K562 (cell line): ENCODE measurements around the gene MYB. TPM values are rescaled to one million over a fixed set of nuclear protein-coding genes. Genes with fewer than 3 reads are reported as not detected.

Experiments used
- CBX3 ChIP-seq, 2 experiments: IDR thresholded peaks; 1 replicate in 1 of 2; 2 replicates in 1 of 2; pipeline ENCODE4 v1.6.1; 2012; ENCODE audit warnings: inconsistent platforms in 2 of 2, low read length in 2 of 2, borderline replicate concordance in 1 of 2, control low read depth in 1 of 2
- ESRRA ChIP-seq: fragments of 450-650 bp; IDR thresholded peaks from 2 replicates; pipeline ENCODE4 v1.6.1; 2014; ENCODE audit warnings: low read depth, mild to moderate bottlenecking, moderate library complexity, borderline replicate concordance
- FOXP4 ChIP-seq: sonication (generic); formaldehyde crosslinking; IDR thresholded peaks from 2 replicates; pipeline ENCODE4 v1.8.0; 2022; ENCODE audit warnings: mild to moderate bottlenecking, missing genetic modification reagents, borderline replicate concordance
- PRDM10 ChIP-seq: fragments of 450-650 bp; IDR thresholded peaks from 2 replicates; pipeline ENCODE4 v1.6.1; 2018; ENCODE audit not compliant: partially characterized antibody
- SMAD2 ChIP-seq: fragments of 150-350 bp; IDR thresholded peaks from 2 replicates; pipeline ENCODE4 v1.6.1; 2014; ENCODE audit warnings: low read depth, mild to moderate bottlenecking, low read length
- XRCC3 ChIP-seq: fragments of 450-650 bp; IDR thresholded peaks from 2 replicates; pipeline ENCODE4 v1.6.1; 2017; ENCODE audit warnings: mild to moderate bottlenecking, moderate library complexity
- ZNF324 ChIP-seq: fragments of 250-450 bp; sonication (Bioruptor Pico); IDR thresholded peaks from 2 replicates; pipeline ENCODE4 v1.4.0; 2020; ENCODE audit warnings: mild to moderate bottlenecking
- polyA plus RNA-seq, 8 experiments: library from polyadenylated mRNA; depleted of rRNA in 4 of 8; stranded (reverse) in 5 of 8; unstranded in 3 of 8; fragments of >200 nt; fragmentation: Nextera tagmentation in 2 of 8; fragmentation: Illumina TruSeq in 1 of 8; extraction: Ambion mirVana in 2 of 8; extraction: Trizol in 1 of 8; gene quantifications; 2 replicates each; pipeline versions ENCODE4 v1.2.1 to v1.2.3, GENCODE V29; 2011 to 2014; ENCODE audit warnings: inconsistent platforms in 1 of 8, missing spikeins in 1 of 8
- total RNA-seq, 7 experiments: library from RNA; depleted of rRNA in 6 of 7; stranded (reverse); fragments of >200 nt in 6 of 7; fragmentation: Illumina TruSeq in 2 of 7; extraction: Trizol in 2 of 7; gene quantifications; 2 replicates each; pipeline versions ENCODE4 v1.2.1 to v1.2.3, GENCODE V29; 2011 to 2021; ENCODE audit warnings: low replicate concordance in 1 of 7
- TF ChIP-seq, protein P1 (sequence below): fragments of 450-650 bp; IDR thresholded peaks from 2 replicates; pipeline ENCODE4 v1.7.1; 2018; ENCODE audit warnings: mild to moderate bottlenecking, low read depth; ENCODE audit not compliant: partially characterized antibody
- TF ChIP-seq, protein P2 (sequence below), 3 experiments: fragments of 200-800 bp in 1 of 3; fragments of 250-450 bp in 1 of 3; fragments of 450-650 bp in 1 of 3; sonication (Bioruptor Pico) in 1 of 3; sonication (Bioruptor generic) in 1 of 3; formaldehyde crosslinking in 1 of 3; IDR thresholded peaks; 2 replicates each; pipeline versions ENCODE4 v1.6.1 to v1.8.0; 2016 to 2022; ENCODE audit warnings: mild to moderate bottlenecking in 2 of 3, missing genetic modification characterization in 2 of 3, missing compliant biosample characterization in 1 of 3, moderate library complexity in 1 of 3

MYB gene
- total and polyA plus RNA-seq, 9 of the 15 experiments (the other 6 are each of a cell fraction or from before 2014, with no cell fraction given), result 35.8 to 218 (median 140) TPM

DNA sequence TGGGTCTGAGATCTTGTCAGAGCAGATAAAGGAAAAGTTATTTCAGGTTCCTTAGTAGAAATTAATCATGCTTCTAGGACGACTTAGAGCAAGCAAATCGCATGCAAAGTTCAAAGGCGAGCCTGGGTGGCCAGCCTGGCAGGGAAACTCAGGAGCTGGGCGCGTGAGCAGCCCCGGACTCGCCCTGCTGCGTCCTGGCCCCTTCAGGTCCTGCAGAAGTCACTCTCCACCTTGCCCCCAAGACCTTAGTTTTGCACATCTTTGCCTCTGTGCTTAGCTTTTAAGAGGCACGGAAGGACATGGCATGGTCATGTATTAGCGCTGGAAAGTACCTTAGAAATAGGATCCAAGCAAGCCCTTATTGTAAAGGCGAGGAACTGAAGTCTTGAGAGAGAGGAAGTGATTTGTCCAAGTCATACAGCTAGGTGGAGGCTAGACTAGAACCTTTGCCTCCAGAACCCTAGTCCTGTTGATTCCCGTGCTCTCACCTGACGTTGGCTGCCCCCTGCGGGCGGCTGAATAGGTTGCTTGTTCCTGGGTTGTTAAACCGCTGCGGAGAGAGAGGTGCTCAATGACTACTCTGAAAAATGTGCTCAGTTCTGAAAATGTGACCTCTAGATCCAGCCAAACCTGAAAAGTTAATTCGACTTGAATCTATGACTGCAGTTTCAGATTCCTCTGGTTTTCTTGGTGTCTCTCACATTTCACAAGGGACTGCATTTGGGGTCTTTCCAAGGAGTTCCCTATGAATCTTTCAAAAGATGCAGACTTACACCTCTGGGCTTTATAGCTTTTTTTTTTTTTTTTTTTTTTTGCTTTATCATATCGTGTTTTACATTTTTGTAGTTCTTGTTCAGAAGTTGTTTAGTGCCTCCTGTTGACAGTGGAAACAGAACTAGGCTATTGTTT is 2.7 kb downstream of the MYB start (continued):
- TF ChIP-seq FOXP4 (CRISPR knock-in tag), result no peak
- TF ChIP-seq, protein P1, sequence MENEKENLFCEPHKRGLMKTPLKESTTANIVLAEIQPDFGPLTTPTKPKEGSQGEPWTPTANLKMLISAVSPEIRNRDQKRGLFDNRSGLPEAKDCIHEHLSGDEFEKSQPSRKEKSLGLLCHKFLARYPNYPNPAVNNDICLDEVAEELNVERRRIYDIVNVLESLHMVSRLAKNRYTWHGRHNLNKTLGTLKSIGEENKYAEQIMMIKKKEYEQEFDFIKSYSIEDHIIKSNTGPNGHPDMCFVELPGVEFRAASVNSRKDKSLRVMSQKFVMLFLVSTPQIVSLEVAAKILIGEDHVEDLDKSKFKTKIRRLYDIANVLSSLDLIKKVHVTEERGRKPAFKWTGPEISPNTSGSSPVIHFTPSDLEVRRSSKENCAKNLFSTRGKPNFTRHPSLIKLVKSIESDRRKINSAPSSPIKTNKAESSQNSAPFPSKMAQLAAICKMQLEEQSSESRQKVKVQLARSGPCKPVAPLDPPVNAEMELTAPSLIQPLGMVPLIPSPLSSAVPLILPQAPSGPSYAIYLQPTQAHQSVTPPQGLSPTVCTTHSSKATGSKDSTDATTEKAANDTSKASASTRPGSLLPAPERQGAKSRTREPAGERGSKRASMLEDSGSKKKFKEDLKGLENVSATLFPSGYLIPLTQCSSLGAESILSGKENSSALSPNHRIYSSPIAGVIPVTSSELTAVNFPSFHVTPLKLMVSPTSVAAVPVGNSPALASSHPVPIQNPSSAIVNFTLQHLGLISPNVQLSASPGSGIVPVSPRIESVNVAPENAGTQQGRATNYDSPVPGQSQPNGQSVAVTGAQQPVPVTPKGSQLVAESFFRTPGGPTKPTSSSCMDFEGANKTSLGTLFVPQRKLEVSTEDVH, result no peak
- peak in 1 of 2 experiments; percentile 93; a peak in 1 of 3 replicates for TF ChIP-seq CBX3 (IDR thresholded peaks at IDR 0.05; ENCODE audit: borderline replicate concordance in 1 of 2, low read length in 2 of 2)
- no peak for TF ChIP-seq SMAD2
- TF ChIP-seq XRCC3, result no peak
- 0 out of 2 replicates have a peak, but pooled peaks have one; percentile 46 for TF ChIP-seq ESRRA
- peak; percentile 61 for TF ChIP-seq PRDM10
- TF ChIP-seq, protein P2, sequence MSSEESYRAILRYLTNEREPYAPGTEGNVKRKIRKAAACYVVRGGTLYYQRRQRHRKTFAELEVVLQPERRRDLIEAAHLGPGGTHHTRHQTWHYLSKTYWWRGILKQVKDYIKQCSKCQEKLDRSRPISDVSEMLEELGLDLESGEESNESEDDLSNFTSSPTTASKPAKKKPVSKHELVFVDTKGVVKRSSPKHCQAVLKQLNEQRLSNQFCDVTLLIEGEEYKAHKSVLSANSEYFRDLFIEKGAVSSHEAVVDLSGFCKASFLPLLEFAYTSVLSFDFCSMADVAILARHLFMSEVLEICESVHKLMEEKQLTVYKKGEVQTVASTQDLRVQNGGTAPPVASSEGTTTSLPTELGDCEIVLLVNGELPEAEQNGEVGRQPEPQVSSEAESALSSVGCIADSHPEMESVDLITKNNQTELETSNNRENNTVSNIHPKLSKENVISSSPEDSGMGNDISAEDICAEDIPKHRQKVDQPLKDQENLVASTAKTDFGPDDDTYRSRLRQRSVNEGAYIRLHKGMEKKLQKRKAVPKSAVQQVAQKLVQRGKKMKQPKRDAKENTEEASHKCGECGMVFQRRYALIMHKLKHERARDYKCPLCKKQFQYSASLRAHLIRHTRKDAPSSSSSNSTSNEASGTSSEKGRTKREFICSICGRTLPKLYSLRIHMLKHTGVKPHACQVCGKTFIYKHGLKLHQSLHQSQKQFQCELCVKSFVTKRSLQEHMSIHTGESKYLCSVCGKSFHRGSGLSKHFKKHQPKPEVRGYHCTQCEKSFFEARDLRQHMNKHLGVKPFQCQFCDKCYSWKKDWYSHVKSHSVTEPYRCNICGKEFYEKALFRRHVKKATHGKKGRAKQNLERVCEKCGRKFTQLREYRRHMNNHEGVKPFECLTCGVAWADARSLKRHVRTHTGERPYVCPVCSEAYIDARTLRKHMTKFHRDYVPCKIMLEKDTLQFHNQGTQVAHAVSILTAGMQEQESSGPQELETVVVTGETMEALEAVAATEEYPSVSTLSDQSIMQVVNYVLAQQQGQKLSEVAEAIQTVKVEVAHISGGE (CRISPR knock-in tag; IDR thresholded peaks at IDR 0.05), result no peak
- TF ChIP-seq ZNF324 (CRISPR knock-in tag), result 0 out of 2 replicates have a peak, but pooled peaks have one; percentile 35
